ENCODE results near the gene CRIP2. TPM values are rescaled to one million over a fixed set of nuclear protein-coding genes. Genes with fewer than 3 reads are reported as not detected.

CRIP2 gene
- total and polyA plus RNA-seq, 2 of the 4 experiments (the other 2 are of a cell fraction) = 18.1 to 123 TPM

- H3K27me3 ChIP-seq (ENCODE audit: control insufficient read depth, insufficient read depth, low read length) = no peaks in the 10 kb centered on the region
- H3K9me1 ChIP-seq (ENCODE audit: insufficient read depth, low read length) = no peaks in the 10 kb centered on the region
- no peak overlapping the region for H4K5ac ChIP-seq (ENCODE audit: low read depth, low read length)
- H2BK15ac ChIP-seq (ENCODE audit: low read depth, low read length) = no peak overlapping the region
- ATAC-seq (ENCODE audit: low read depth) (no peak), DNase-seq (no peak)
- no peak overlapping the region for H3K4me3 ChIP-seq (ENCODE audit: insufficient read depth, low read depth, low read length)
- no peak overlapping the region for H2AK5ac ChIP-seq (ENCODE audit: low read depth, low read length)
- H4K8ac ChIP-seq (ENCODE audit: low read depth in 2 of 2, low read length in 2 of 2) = no peak overlapping the region
- no peak overlapping the region for H3K9ac ChIP-seq (ENCODE audit: low read depth, low read length)
- H3K4me2 ChIP-seq (ENCODE audit: low read depth, low read length) = no peak overlapping the region
- ChIA-PET CTCF (interaction anchor here (0.6 kb wide), 1 partner anchor 64 kb away, joined by 3 read pairs; no protein-coding TSS in a partner anchor), POLR2A (ENCODE audit: unreplicated experiment) (no interaction called here)
- H3K14ac ChIP-seq (replicated peaks; ENCODE audit: low read depth, low read length) = no peak overlapping the region
- no peak overlapping the region for H2AK9ac ChIP-seq (replicated peaks; ENCODE audit: low read depth, low read length, poor library complexity)
- no peak overlapping the region for H3K56ac ChIP-seq (ENCODE audit: extremely low read depth, insufficient read depth, low read length)
- no peak overlapping the region for H2BK120ac ChIP-seq (ENCODE audit: low read depth, low read length)
- peaks cover 31% of the 10 kb centered on the region for H4K20me1 ChIP-seq (ENCODE audit: insufficient read depth, low read length)
- H3K27ac ChIP-seq (ENCODE audit: insufficient read depth, low read length) = no peak overlapping the region
- no peak overlapping the region for H3K18ac ChIP-seq (ENCODE audit: low read depth, low read length)
- BruUV-seq (replicated peaks) = no TSS peak
- in situ Hi-C loops (cut with MboI; ENCODE audit: low sequenced_read_pairs) = no loop called here
- H3K9me3 ChIP-seq (ENCODE audit: control insufficient read depth, insufficient read depth, low read length) = no peaks in the 10 kb centered on the region
- TF ChIP-seq POLR2A (IDR thresholded peaks at IDR 0.05; ENCODE audit: low read depth, low read length) (no peak), MXI1 (IDR thresholded peaks at IDR 0.05; ENCODE audit: borderline replicate concordance, low read depth, low read length) (no peak), MAFK (IDR thresholded peaks at IDR 0.05; ENCODE audit: low read depth, low read length) (no peak), FOS (IDR thresholded peaks at IDR 0.05; ENCODE audit: low read depth, low read length) (no peak), RCOR1 (IDR thresholded peaks at IDR 0.05; ENCODE audit: insufficient replicate concordance, low read length) (no peak), NFE2L2 (IDR thresholded peaks at IDR 0.05; ENCODE audit: low read depth, low read length) (no peak), CEBPB (IDR thresholded peaks at IDR 0.05; ENCODE audit: low read depth, low read length) (no peak), CTCF (conservative IDR thresholded peaks at IDR 0.05; ENCODE audit: low read depth, low read length) (no peak), ELK1 (IDR thresholded peaks at IDR 0.05; ENCODE audit: borderline replicate concordance, low read depth, low read length) (no peak)
- H3K4ac ChIP-seq (ENCODE audit: low read depth, low read length) = no peak overlapping the region
- no peak overlapping the region for H2BK5ac ChIP-seq (ENCODE audit: low read depth, low read length, poor library complexity, severe bottlenecking)
- no peaks in the 10 kb centered on the region for H3K4me1 ChIP-seq (ENCODE audit: control insufficient read depth, insufficient read depth, low read length)
- peaks cover 32% of the 10 kb centered on the region for H3K36me3 ChIP-seq (ENCODE audit: control insufficient read depth, insufficient read depth, low read length)
- intact Hi-C loops (cut with micrococcal nuclease) = no loop called here
- peaks cover 5 to 43% of the 10 kb centered on the region in 2 experiments; a peak in 3 of 4 replicates for H3K79me1 ChIP-seq (ENCODE audit: low read depth in 1 of 2, low read length in 2 of 2)
- no peak overlapping the region for H2AFZ ChIP-seq (replicated peaks; ENCODE audit: low read length, poor library complexity)
- no peak overlapping the region for H3K23ac ChIP-seq (ENCODE audit: low read depth, low read length)
- dilution Hi-C loops (cut with HindIII; ENCODE audit: low sequenced_read_pairs, unreplicated experiment) = no loop called here
- H4K91ac ChIP-seq (ENCODE audit: insufficient read depth, low read depth, low read length) = no peak overlapping the region
- H2BK20ac ChIP-seq (ENCODE audit: low read depth, low read length) = no peak overlapping the region
- 92% methylated on average over 10 of the region's 14 CpGs; no CpG with 5 or more reads in 1 of the 2 experiments for WGBS, 2 experiments (ENCODE audit: extremely low coverage in 2 of 2, insufficient read length in 1 of 2)
These were observed 27.6 kb upstream of the CRIP2 start for GRCh38 chr14:105446971-105447370.
